PC-3 (cell line): Measurements from ENCODE around the gene BAIAP2L2. TPM values are rescaled to one million over a fixed set of nuclear protein-coding genes. Genes with fewer than 3 reads are reported as not detected.

ENCODE experiments used
- ATAC-seq: fragments of 200-7000 bp; cut with Tn5 transposase; 2 replicates; pipeline ENCODE4 v1.9.1; 2020; ENCODE audit warnings: mild to moderate bottlenecking, moderate library complexity
- BruUV-seq: library from RNA; stranded (reverse); fragments of 400-500 nt; replicated peaks from 2 replicates; lab custom pipeline; 2021; lab: Mats Ljungman, UMichigan
- CTCF ChIA-PET: fragments of 300-600 bp; sonication (Branson Sonifier 250); formaldehyde crosslinking; loops from one replicate; lab custom pipeline; 2022; ENCODE audit warnings: antibody characterized with exemption; lab: Charles Lee
- POLR2A ChIA-PET: fragments of 300-600 bp; sonication (Branson Sonifier 250); formaldehyde crosslinking; loops from one replicate; lab custom pipeline; 2022; ENCODE audit warnings: antibody characterized with exemption; ENCODE audit not compliant: unreplicated experiment; lab: Charles Lee
- DNase-seq: peaks from one replicate; pipeline ENCODE4 v3.0.0-alpha.2; 2015
- H2AFZ ChIP-seq: fragments of 300-600 bp; sonication (generic); 2 replicates; pipeline ENCODE4 v1.6.0; 2016; ENCODE audit warnings: antibody characterized with exemption, low read length
- H3F3A ChIP-seq: fragments of 300-600 bp; sonication (generic); one replicate; pipeline ENCODE4 v1.6.0; 2017; ENCODE audit warnings: antibody characterized with exemption, low read length, control low read depth, mild to moderate bottlenecking; ENCODE audit not compliant: unreplicated experiment
- H3K27ac ChIP-seq: fragments of 300-600 bp; sonication (generic); 2 replicates; pipeline ENCODE4 v1.5.1; 2016; ENCODE audit warnings: mild to moderate bottlenecking, low read length
- H3K27me3 ChIP-seq: fragments of 300-600 bp; sonication (generic); 2 replicates; pipeline ENCODE4 v1.6.1; 2016; ENCODE audit warnings: low read length, mixed read lengths
- H3K36me3 ChIP-seq: fragments of 300-600 bp; sonication (generic); 2 replicates; pipeline ENCODE4 v1.6.1; 2016; ENCODE audit warnings: low read depth, mixed run types, low read length, mixed read lengths
- H3K4me1 ChIP-seq: fragments of 300-600 bp; sonication (generic); 2 replicates; pipeline ENCODE4 v1.5.1; 2016; ENCODE audit warnings: low read length; ENCODE audit not compliant: insufficient read depth
- H3K4me2 ChIP-seq: fragments of 300-600 bp; sonication (generic); 2 replicates; pipeline ENCODE4 v1.6.0; 2016; ENCODE audit warnings: low read length
- H3K4me3 ChIP-seq: fragments of 300-600 bp; sonication (generic); 2 replicates; pipeline ENCODE4 v1.5.1; 2016; ENCODE audit warnings: mild to moderate bottlenecking, low read length, mixed read lengths
- H3K79me2 ChIP-seq: fragments of 300-600 bp; sonication (generic); 2 replicates; pipeline ENCODE4 v1.6.1; 2017; ENCODE audit warnings: low read length, mixed read lengths
- H3K9ac ChIP-seq: fragments of 300-600 bp; sonication (generic); 2 replicates; pipeline ENCODE4 v1.6.0; 2016; ENCODE audit warnings: mild to moderate bottlenecking, low read length
- H3K9me2 ChIP-seq: fragments of 300-600 bp; sonication (generic); replicated peaks from 2 replicates; pipeline ENCODE4 v1.6.1; 2016; ENCODE audit warnings: mixed run types, low read length, mixed read lengths
- H3K9me3 ChIP-seq: fragments of 300-600 bp; sonication (generic); 2 replicates; pipeline ENCODE4 v1.6.1; 2016; ENCODE audit warnings: low read length, mixed read lengths
- H4K20me1 ChIP-seq: fragments of 300-600 bp; sonication (generic); 2 replicates; pipeline ENCODE4 v1.6.1; 2016; ENCODE audit warnings: low read length, mixed read lengths
- CTCF ChIP-seq: fragments of 300-600 bp; sonication (generic); conservative IDR thresholded peaks from 2 replicates; pipeline ENCODE4 v1.5.1; 2017; ENCODE audit warnings: antibody characterized with exemption, low read depth, mild to moderate bottlenecking, low read length
- EZH2 ChIP-seq: fragments of 300-600 bp; sonication (generic); IDR thresholded peaks from one replicate; pipeline ENCODE4 v1.6.1; 2017; ENCODE audit warnings: antibody characterized with exemption, mild to moderate bottlenecking, low read length; ENCODE audit not compliant: unreplicated experiment
- EZH2phosphoT487 ChIP-seq: fragments of 300-600 bp; sonication (generic); IDR thresholded peaks from 2 replicates; pipeline ENCODE4 v1.6.1; 2018; ENCODE audit warnings: mild to moderate bottlenecking, antibody characterized with exemption, low read length, borderline replicate concordance
- intact Hi-C: fragments of 100-400 bp; cut with micrococcal nuclease; formaldehyde crosslinking; loops from 2 replicates; pipeline ENCODE4 v1.9.0; 2023
- total RNA-seq: library from RNA; depleted of rRNA; stranded (reverse); fragments of >200 nt; gene quantifications from 2 replicates; pipeline ENCODE4 v1.2.3, GENCODE V29; 2014

Gene BAIAP2L2
- total RNA-seq, 1 experiment from 2014 or later: 0.80 TPM

GRCh38 chr22:38041760-38042487, 68.6 kb downstream of the BAIAP2L2 start:
- ATAC-seq: no peak
- CTCF ChIA-PET: no interaction called here

GRCh38 chr22:38040953-38041759, 69.3 kb downstream of the BAIAP2L2 start:
- Histone ChIP-seq H3K4me2 (no peak overlapping the region), H2AFZ (no peak overlapping the region), H3K4me1 (no peaks in the 10 kb centered on the region), H3K79me2 (no peaks in the 10 kb centered on the region), H3K27ac (no peak overlapping the region), H3K9me3 (no peaks in the 10 kb centered on the region), H3K9me2 (no peaks in the 10 kb centered on the region), H3K27me3 (no peaks in the 10 kb centered on the region), H3F3A (no peaks in the 10 kb centered on the region), H3K36me3 (no peaks in the 10 kb centered on the region), H3K4me3 (no peak overlapping the region), H3K9ac (no peak overlapping the region), H4K20me1 (no peaks in the 10 kb centered on the region)
- BruUV-seq: no TSS peak
- TF ChIP-seq CTCF: no peak
- TF ChIP-seq EZH2: no peak
- TF ChIP-seq EZH2phosphoT487: no peak
- ATAC-seq: no peak
- intact Hi-C loops: no loop called here
- POLR2A ChIA-PET: no interaction called here
- no peak for DNase-seq
- CTCF ChIA-PET: no interaction called here

More at GRCh38 chr22:38041760-38042487, 68.6 kb downstream of the BAIAP2L2 start:
- no peak for DNase-seq
- no peaks in the 10 kb centered on the region for H3K9me3 ChIP-seq
- H4K20me1 ChIP-seq: no peaks in the 10 kb centered on the region
- H3K27me3 ChIP-seq: no peaks in the 10 kb centered on the region
- TF ChIP-seq EZH2 (no peak), CTCF (no peak), EZH2phosphoT487 (no peak)
- POLR2A ChIA-PET: no interaction called here
- H3K4me2 ChIP-seq: no peak overlapping the region
- H3K36me3 ChIP-seq: no peaks in the 10 kb centered on the region
- H3K9me2 ChIP-seq: no peaks in the 10 kb centered on the region
- H3K4me1 ChIP-seq: no peaks in the 10 kb centered on the region
- BruUV-seq: no TSS peak
- no peak overlapping the region for H3K4me3 ChIP-seq
- no peaks in the 10 kb centered on the region for H3K79me2 ChIP-seq
- no peak overlapping the region for H3K27ac ChIP-seq
- H3F3A ChIP-seq: no peaks in the 10 kb centered on the region
- H2AFZ ChIP-seq: no peak overlapping the region
- H3K9ac ChIP-seq: no peak overlapping the region
- intact Hi-C loops: no loop called here
